Measurements from ENCODE around the gene MADCAM1.

MADCAM1 gene

GRCh38 chr19:459724-460511, 36.4 kb upstream of the MADCAM1 start:
- TF ChIP-seq FOXP2 (optimal IDR thresholded peaks at IDR 0.05; ENCODE audit: borderline replicate concordance, extremely low read depth, extremely low read length, insufficient read depth) (peak; percentile 67), REST (IDR thresholded peaks at IDR 0.05; ENCODE audit: insufficient read depth in 1 of 2, low read depth in 2 of 2, low read length in 2 of 2) (no peak), POLR2AphosphoS5 (IDR thresholded peaks at IDR 0.05; ENCODE audit: low read depth, low read length) (peak; percentile 24; the same call in 1 of the 2 replicates)

- no peak for TF ChIP-seq TAF1 (IDR thresholded peaks at IDR 0.05; ENCODE audit: borderline replicate concordance, insufficient read depth, low read length)
- no peak for TF ChIP-seq REST (IDR thresholded peaks at IDR 0.05; ENCODE audit: insufficient read depth in 1 of 2, low read depth in 2 of 2, low read length in 2 of 2)
- TF ChIP-seq POLR2AphosphoS5 (IDR thresholded peaks at IDR 0.05; ENCODE audit: low read depth, low read length) = no peak
- TF ChIP-seq SIN3A (IDR thresholded peaks at IDR 0.05; ENCODE audit: borderline replicate concordance, insufficient read depth, low read length) = no peak
- peak; percentile 1 for TF ChIP-seq FOXP2 (optimal IDR thresholded peaks at IDR 0.05; ENCODE audit: borderline replicate concordance, extremely low read depth, extremely low read length, insufficient read depth)
Observed at GRCh38 chr19:460877-461720, 35.2 kb upstream of the MADCAM1 start, which contains the start of gene SHC2. TSS of gene SHC2 (minus strand) at chr19:461033. CDS start at chr19:460996, 37 bp downstream.

DNA sequence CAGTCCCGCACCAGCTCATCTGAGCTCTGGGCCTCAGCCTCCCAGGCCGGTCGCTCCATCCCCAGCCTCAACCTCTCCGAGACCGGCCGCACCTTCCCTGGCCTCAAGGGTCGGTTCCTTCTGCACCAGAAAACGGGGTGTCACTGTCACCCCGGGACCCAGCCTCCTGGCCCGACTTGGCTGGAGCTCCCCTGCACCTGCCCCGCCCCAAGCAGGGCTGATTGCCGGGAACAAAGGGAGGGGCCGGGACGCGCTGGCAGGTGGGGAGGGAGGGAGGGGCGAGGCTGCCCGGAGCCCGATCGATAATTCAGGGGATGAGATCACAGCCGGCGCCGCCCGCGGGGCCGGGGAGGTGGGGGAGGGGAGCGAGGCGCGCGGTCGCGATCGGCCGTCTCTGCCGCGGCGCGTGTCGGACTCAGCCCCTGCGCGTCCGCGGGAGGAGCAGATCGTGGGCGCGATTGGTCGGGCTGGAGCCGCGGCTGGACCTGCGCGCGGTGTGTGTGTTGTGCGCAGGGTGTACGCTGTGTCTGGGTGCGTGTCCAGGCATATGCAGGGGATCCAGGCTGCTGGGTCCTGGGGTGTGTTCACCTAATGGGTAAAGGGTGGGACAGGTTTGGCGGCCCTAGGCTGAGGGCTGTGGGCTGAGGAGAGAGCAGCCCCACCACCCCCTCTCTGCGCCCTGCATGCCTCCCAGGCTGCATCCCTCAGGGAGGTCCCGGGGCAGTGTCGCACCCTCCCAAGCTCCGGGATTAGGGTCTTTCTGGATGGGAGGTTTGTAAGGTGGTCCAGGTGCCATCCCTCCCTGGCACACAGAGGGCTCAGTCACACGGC, 34.4 kb upstream of the MADCAM1 start:
- no peak for TF ChIP-seq FOXP2 (optimal IDR thresholded peaks at IDR 0.05; ENCODE audit: borderline replicate concordance, extremely low read depth, extremely low read length, insufficient read depth)
- no peak for TF ChIP-seq REST (IDR thresholded peaks at IDR 0.05; ENCODE audit: insufficient read depth in 1 of 2, low read depth in 2 of 2, low read length in 2 of 2)

DNA sequence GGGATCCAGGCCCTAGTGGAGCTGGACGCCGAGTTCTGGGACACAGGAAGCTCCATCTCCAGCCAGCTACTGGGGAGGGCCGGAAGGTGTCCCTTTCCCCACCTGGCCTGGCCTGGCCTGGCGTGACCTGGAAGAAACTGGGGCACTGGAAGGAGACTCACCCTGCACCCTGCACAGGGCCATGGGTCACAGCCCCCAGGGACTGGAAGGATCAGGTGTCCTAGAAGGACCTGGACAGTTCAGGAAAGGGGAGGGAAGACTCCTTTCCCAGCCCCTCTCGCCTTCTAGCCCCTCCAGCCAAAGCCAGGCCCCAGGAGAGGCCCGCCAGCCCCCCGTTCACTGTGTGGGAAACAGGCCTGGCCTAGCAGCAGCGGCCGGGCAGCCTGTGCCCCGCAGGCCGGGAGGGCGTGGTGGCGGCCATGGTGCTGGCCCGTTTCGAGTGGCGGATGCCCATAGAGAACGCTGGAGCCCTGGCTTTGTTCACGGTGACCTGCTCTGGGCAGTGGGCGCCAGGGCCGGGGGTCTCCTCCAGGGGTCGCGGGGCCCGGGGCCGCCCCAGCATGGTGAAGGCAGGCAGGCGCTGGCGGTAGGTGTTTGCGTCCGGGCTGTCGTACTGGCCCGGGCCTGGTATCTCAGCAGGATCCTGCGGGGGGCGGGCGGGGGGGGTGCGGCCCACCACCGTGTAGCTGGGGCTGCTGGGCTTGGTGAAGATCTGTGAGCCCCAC, 32.6 kb upstream of the MADCAM1 start:
- TF ChIP-seq REST (IDR thresholded peaks at IDR 0.05; ENCODE audit: insufficient read depth in 1 of 2, low read depth in 2 of 2, low read length in 2 of 2) (no peak), TAF1 (IDR thresholded peaks at IDR 0.05; ENCODE audit: borderline replicate concordance, insufficient read depth, low read length) (no peak), SIN3A (IDR thresholded peaks at IDR 0.05; ENCODE audit: borderline replicate concordance, insufficient read depth, low read length) (no peak), POLR2AphosphoS5 (IDR thresholded peaks at IDR 0.05; ENCODE audit: low read depth, low read length) (no peak)

Data from PFSK-1 (cell line).